ENCODE measurements around the gene CDH4.

DNA sequence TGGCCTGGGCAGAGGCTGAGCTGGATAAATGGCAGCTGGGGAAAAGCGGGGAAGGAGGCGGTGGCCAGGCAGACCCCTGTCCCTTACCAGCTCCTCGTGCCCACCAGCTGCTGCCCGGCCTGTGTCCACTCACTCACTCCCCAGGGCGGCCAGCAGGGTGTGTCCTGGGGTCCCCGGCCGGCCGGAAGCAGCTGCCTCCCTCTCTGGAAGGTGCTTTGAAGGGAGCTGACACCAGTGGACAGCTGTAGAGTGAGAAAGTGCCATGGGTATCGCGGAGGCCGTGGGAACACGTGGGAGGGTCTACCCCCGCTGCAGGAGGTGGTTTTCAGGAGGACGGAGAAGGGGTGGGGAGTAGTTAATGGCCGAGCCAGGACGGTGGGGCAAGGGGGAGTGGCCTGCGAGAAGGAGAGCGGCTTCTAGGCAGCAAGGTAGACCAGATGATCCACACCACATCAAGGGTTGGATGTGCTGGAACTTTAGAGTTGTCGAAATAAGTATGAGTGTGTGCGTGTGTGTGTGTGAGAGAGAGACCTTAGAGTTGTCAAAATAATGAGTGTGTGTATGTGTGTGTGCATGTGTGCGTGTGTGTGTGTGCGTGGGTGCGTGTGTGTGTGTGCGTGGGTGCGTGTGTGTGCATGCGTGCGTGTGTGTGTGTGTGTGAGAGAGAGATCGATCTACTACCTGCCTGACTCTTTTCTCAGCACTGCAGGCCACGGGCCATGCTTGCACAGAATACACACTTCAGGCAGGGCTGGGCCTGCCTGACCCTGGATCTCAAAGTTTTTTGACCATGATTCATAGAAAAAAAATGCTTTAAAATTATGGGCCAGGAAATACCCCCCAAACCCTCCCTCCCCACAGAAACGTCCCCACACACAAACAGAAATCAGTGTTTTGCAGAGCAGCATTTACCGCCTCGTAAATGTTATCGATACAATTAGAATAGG, 43.9 kb downstream of the CDH4 start:
- TF ChIP-seq POLR2A (IDR thresholded peaks at IDR 0.05; ENCODE audit: low read depth, low read length) (no peak), EZH2 (IDR thresholded peaks at IDR 0.05; ENCODE audit: borderline replicate concordance, low read depth, low read length, severe bottlenecking) (no peak), POLR2AphosphoS5 (IDR thresholded peaks at IDR 0.05; ENCODE audit: insufficient read depth, low read depth, low read length) (no peak)
- TF ChIP-seq, protein P1, sequence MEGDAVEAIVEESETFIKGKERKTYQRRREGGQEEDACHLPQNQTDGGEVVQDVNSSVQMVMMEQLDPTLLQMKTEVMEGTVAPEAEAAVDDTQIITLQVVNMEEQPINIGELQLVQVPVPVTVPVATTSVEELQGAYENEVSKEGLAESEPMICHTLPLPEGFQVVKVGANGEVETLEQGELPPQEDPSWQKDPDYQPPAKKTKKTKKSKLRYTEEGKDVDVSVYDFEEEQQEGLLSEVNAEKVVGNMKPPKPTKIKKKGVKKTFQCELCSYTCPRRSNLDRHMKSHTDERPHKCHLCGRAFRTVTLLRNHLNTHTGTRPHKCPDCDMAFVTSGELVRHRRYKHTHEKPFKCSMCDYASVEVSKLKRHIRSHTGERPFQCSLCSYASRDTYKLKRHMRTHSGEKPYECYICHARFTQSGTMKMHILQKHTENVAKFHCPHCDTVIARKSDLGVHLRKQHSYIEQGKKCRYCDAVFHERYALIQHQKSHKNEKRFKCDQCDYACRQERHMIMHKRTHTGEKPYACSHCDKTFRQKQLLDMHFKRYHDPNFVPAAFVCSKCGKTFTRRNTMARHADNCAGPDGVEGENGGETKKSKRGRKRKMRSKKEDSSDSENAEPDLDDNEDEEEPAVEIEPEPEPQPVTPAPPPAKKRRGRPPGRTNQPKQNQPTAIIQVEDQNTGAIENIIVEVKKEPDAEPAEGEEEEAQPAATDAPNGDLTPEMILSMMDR (IDR thresholded peaks at IDR 0.05; ENCODE audit: extremely low read depth in 1 of 2, insufficient read depth in 1 of 2, low read depth in 1 of 2, low read length in 2 of 2), result no peak
- TF ChIP-seq, protein P2, sequence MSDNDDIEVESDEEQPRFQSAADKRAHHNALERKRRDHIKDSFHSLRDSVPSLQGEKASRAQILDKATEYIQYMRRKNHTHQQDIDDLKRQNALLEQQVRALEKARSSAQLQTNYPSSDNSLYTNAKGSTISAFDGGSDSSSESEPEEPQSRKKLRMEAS (IDR thresholded peaks at IDR 0.05; ENCODE audit: insufficient read depth, insufficient read length), result no peak

Measured in endothelial cell of umbilical vein (primary cell).